ENCODE results near the gene SPSB1.
A peak's percentile ranks its signal among the peaks of the same experiment; 100 is the strongest.

SPSB1 gene

GRCh38 chr1:9292361-9293240 is at the start of gene SPSB1:
Gene SPSB1, plus strand, starts transcription at chr1:9292894. Its CDS starts 62,998 bp downstream, at chr1:9355892.
- no peaks in the 10 kb centered on the region for H3F3A ChIP-seq (ENCODE audit: insufficient read depth, low read length)
- H2AFZ ChIP-seq (ENCODE audit: low read length), result peak within 1 kb of the TSS; percentile 50
- H3K27me3 ChIP-seq (replicated peaks; ENCODE audit: insufficient read depth, low read length), result 0 out of 2 replicates have a peak, but pooled peaks cover 3% of the 10 kb centered on the region
- DNase-seq, result peak; percentile 71
- H3K4me3 ChIP-seq (ENCODE audit: low read length), result peak within 1 kb of the TSS; percentile 78
- peak within 1 kb of the TSS; percentile 57; the same call in 1 of the 2 replicates for H3K9ac ChIP-seq (ENCODE audit: low read length)
- H3K9me3 ChIP-seq (replicated peaks; ENCODE audit: insufficient read depth, low read length), result no peaks in the 10 kb centered on the region
- no peaks in the 10 kb centered on the region for H3K36me3 ChIP-seq (replicated peaks; ENCODE audit: insufficient read depth, low read length)
- H4K20me1 ChIP-seq (ENCODE audit: insufficient read depth, low read length), result no peaks in the 10 kb centered on the region
- TF ChIP-seq EZH2 (optimal IDR thresholded peaks at IDR 0.05; ENCODE audit: low read depth, low read length), result no peak
- no peak for TF ChIP-seq CTCF (IDR thresholded peaks at IDR 0.05; ENCODE audit: low read length)
- TF ChIP-seq EZH2phosphoT487 (IDR thresholded peaks at IDR 0.05; ENCODE audit: low read length), result no peak
- no peaks in the 10 kb centered on the region for H3K9me2 ChIP-seq (replicated peaks; ENCODE audit: insufficient read depth, low read length)
- H3K79me2 ChIP-seq (ENCODE audit: low read length), result peaks cover 19% of the 10 kb centered on the region
- H3K4me1 ChIP-seq (ENCODE audit: low read length), result peaks cover 16% of the 10 kb centered on the region
- H3K4me2 ChIP-seq (ENCODE audit: low read depth, low read length), result peak within 1 kb of the TSS; percentile 62
- no peak within 1 kb of the TSS for H3K27ac ChIP-seq (ENCODE audit: low read length)

- Histone ChIP-seq H3K9ac (ENCODE audit: low read length) (no peak overlapping the region), H3K27ac (ENCODE audit: low read length) (no peak overlapping the region), H3K27me3 (replicated peaks; ENCODE audit: insufficient read depth, low read length) (no peaks in the 10 kb centered on the region), H3K79me2 (ENCODE audit: low read length) (no peaks in the 10 kb centered on the region), H3K9me2 (replicated peaks; ENCODE audit: insufficient read depth, low read length) (no peaks in the 10 kb centered on the region), H2AFZ (ENCODE audit: low read length) (no peak overlapping the region), H3K4me2 (ENCODE audit: low read depth, low read length) (no peak overlapping the region), H3K36me3 (replicated peaks; ENCODE audit: insufficient read depth, low read length) (no peaks in the 10 kb centered on the region), H3K4me1 (ENCODE audit: low read length) (peaks cover 18% of the 10 kb centered on the region), H4K20me1 (ENCODE audit: insufficient read depth, low read length) (no peaks in the 10 kb centered on the region), H3F3A (ENCODE audit: insufficient read depth, low read length) (0 out of 2 replicates have a peak, but pooled peaks cover 3% of the 10 kb centered on the region), H3K9me3 (replicated peaks; ENCODE audit: insufficient read depth, low read length) (no peaks in the 10 kb centered on the region), H3K4me3 (ENCODE audit: low read length) (no peak overlapping the region)
- TF ChIP-seq EZH2 (optimal IDR thresholded peaks at IDR 0.05; ENCODE audit: low read depth, low read length), result no peak
- no peak for TF ChIP-seq CTCF (IDR thresholded peaks at IDR 0.05; ENCODE audit: low read length)
- TF ChIP-seq EZH2phosphoT487 (IDR thresholded peaks at IDR 0.05; ENCODE audit: low read length), result no peak
- DNase-seq, result no peak
Measured at GRCh38 chr1:9243066-9243739, 49.5 kb upstream of the SPSB1 start.

GRCh38 chr1:9244501-9245229 is 48.0 kb upstream of the SPSB1 start:
- DNase-seq, result no peak
- TF ChIP-seq EZH2phosphoT487 (IDR thresholded peaks at IDR 0.05; ENCODE audit: low read length) (no peak), EZH2 (optimal IDR thresholded peaks at IDR 0.05; ENCODE audit: low read depth, low read length) (no peak), CTCF (IDR thresholded peaks at IDR 0.05; ENCODE audit: low read length) (no peak)
- Histone ChIP-seq H4K20me1 (ENCODE audit: insufficient read depth, low read length) (no peaks in the 10 kb centered on the region), H3K27ac (ENCODE audit: low read length) (no peak overlapping the region), H3K9me3 (replicated peaks; ENCODE audit: insufficient read depth, low read length) (no peaks in the 10 kb centered on the region), H3K36me3 (replicated peaks; ENCODE audit: insufficient read depth, low read length) (no peaks in the 10 kb centered on the region), H3K27me3 (replicated peaks; ENCODE audit: insufficient read depth, low read length) (no peaks in the 10 kb centered on the region), H2AFZ (ENCODE audit: low read length) (no peak overlapping the region), H3K9me2 (replicated peaks; ENCODE audit: insufficient read depth, low read length) (no peaks in the 10 kb centered on the region), H3K9ac (ENCODE audit: low read length) (no peak overlapping the region), H3K4me2 (ENCODE audit: low read depth, low read length) (no peak overlapping the region), H3K4me3 (ENCODE audit: low read length) (no peak overlapping the region), H3K4me1 (ENCODE audit: low read length) (peaks cover 9% of the 10 kb centered on the region), H3K79me2 (ENCODE audit: low read length) (no peaks in the 10 kb centered on the region), H3F3A (ENCODE audit: insufficient read depth, low read length) (no peaks in the 10 kb centered on the region)
